Tibial nerve (tissue), 4 donors: ENCODE results near the gene INPP5A.

Source experiments
- CTCF ChIP-seq, 5 experiments: fragments of 200-600 bp in 3 of 5; fragments of 450-650 bp in 2 of 5; sonication (generic) in 3 of 5; IDR thresholded peaks; one replicate each; pipeline ENCODE4 v1.5.1; 2016 to 2019; ENCODE audit warnings: antibody characterized with exemption in 5 of 5, mild to moderate bottlenecking in 3 of 5, moderate library complexity in 2 of 5
- EP300 ChIP-seq, 2 donors: sonication (generic); formaldehyde crosslinking; IDR thresholded peaks; one replicate each; pipeline ENCODE4 v1.6.1; 2017; ENCODE audit warnings: antibody characterized with exemption in 2 of 2, mild to moderate bottlenecking in 1 of 2
- POLR2A ChIP-seq, 2 donors: fragments of 450-650 bp; IDR thresholded peaks; one replicate each; pipeline ENCODE4 v1.6.1; 2017; ENCODE audit warnings: antibody characterized with exemption in 2 of 2, mild to moderate bottlenecking in 2 of 2, moderate library complexity in 2 of 2

GRCh38 chr10:132613566-132614348 is 76.2 kb downstream of the INPP5A start:
- TF ChIP-seq EP300 (IDR thresholded peaks at IDR 0.05) (no peak), CTCF (IDR thresholded peaks at IDR 0.05) (no peak), POLR2A (IDR thresholded peaks at IDR 0.05) (no peak)
